HG02885 (cell line): Measurements from ENCODE around the gene PDIA3.
"Not testable (repeated sequence)": the region's sequence is repeated elsewhere in the genome, so short reads cannot be mapped to it uniquely, and the experiment has no call there.

ENCODE experiments used
- ATAC-seq: cut with Tn5 transposase; IDR thresholded peaks from one replicate; pipeline ENCODE4 v1.9.1; 2021; ENCODE audit warnings: mild to moderate bottlenecking; ENCODE audit not compliant: unreplicated experiment, poor library complexity

PDIA3 gene

GRCh38 chr15:43776101-43776717, 30.0 kb downstream of the PDIA3 start:
- ATAC-seq: peak; percentile 57

- ATAC-seq: peak; percentile 44
Measured at GRCh38 chr15:43776718-43777266, 30.6 kb downstream of the PDIA3 start, which contains the start of gene ELL3. Gene ELL3 (minus strand): TSS chr15:43776966. CDS start chr15:43776901, 65 bp downstream.

- peak; percentile 61 for ATAC-seq
Measured at GRCh38 chr15:43777267-43777914, 31.2 kb downstream of the PDIA3 start.

GRCh38 chr15:43779016-43779415, 32.8 kb downstream of the PDIA3 start:
- no peak for ATAC-seq

GRCh38 chr15:43789409-43789808, 43.2 kb downstream of the PDIA3 start:
- no peak for ATAC-seq

GRCh38 chr15:43791993-43792760, 45.9 kb downstream of the PDIA3 start, which contains the start of gene SERF2:
Gene SERF2 (plus strand): TSS chr15:43792320. CDS start chr15:43792377, 57 bp downstream.
- peak; percentile 88 for ATAC-seq

GRCh38 chr15:43792761-43793476, 46.7 kb downstream of the PDIA3 start:
- ATAC-seq: no peak

GRCh38 chr15:43793647-43794046, 47.4 kb downstream of the PDIA3 start:
- no peak for ATAC-seq

- no peak for ATAC-seq
Measured at GRCh38 chr15:43794269-43795037, 48.2 kb downstream of the PDIA3 start.

- ATAC-seq: no peak
Measured at GRCh38 chr15:43795197-43795596, 49.0 kb downstream of the PDIA3 start.

GRCh38 chr15:43795997-43796396, 49.8 kb downstream of the PDIA3 start:
- ATAC-seq: no peak

- no peak for ATAC-seq
Measured at GRCh38 chr15:43796566-43796965, 50.3 kb downstream of the PDIA3 start.

- no peak for ATAC-seq
Measured at GRCh38 chr15:43799209-43799944, 53.1 kb downstream of the PDIA3 start.

GRCh38 chr15:43799945-43800285, 53.7 kb downstream of the PDIA3 start, which contains the start of gene SERINC4:
Gene SERINC4 (minus strand): TSS chr15:43800220. CDS start chr15:43799986, 234 bp downstream.
- no peak for ATAC-seq

- peak; percentile 91 for ATAC-seq
Measured at GRCh38 chr15:43800286-43801141, 54.3 kb downstream of the PDIA3 start, which contains the start of gene HYPK. Gene HYPK (plus strand): TSS chr15:43800599. CDS start chr15:43800623, 24 bp downstream.

- not testable (repeated sequence) for ATAC-seq
Measured at GRCh38 chr15:43802676-43803075, 56.4 kb downstream of the PDIA3 start.

GRCh38 chr15:43808435-43808950, 62.3 kb downstream of the PDIA3 start:
- no peak for ATAC-seq
